DOHH2 (cell line): ENCODE results near the gene MINK1.

Experiments used
- H3F3A ChIP-seq: fragments of 200-600 bp; sonication (generic), shearing (Covaris generic); 2 replicates; pipeline ENCODE4 v1.6.0; 2016; ENCODE audit warnings: antibody characterized with exemption, mild to moderate bottlenecking; ENCODE audit not compliant: control insufficient read depth, insufficient read depth
- H3K27ac ChIP-seq: fragments of 200-600 bp; sonication (generic); 2 replicates; pipeline ENCODE4 v1.5.1; 2014; ENCODE audit warnings: low read depth, mild to moderate bottlenecking, low read length, moderate library complexity
- H3K27me3 ChIP-seq: fragments of 200-600 bp; sonication (generic); 2 replicates; pipeline ENCODE4 v1.6.1; 2014; ENCODE audit warnings: mild to moderate bottlenecking, low read length, mixed read lengths; ENCODE audit not compliant: control insufficient read depth
- H3K36me3 ChIP-seq: fragments of 200-600 bp; sonication (generic); 2 replicates; pipeline ENCODE4 v1.6.1; 2014; ENCODE audit warnings: mild to moderate bottlenecking, low read length, moderate library complexity, mixed read lengths; ENCODE audit not compliant: control insufficient read depth
- H3K4me1 ChIP-seq: fragments of 200-600 bp; sonication (generic); 2 replicates; pipeline ENCODE4 v1.6.1; 2014; ENCODE audit warnings: mild to moderate bottlenecking, low read length, mixed read lengths; ENCODE audit not compliant: control insufficient read depth
- H3K4me2 ChIP-seq: fragments of 200-600 bp; sonication (generic); 2 replicates; pipeline ENCODE4 v1.6.0; 2014; ENCODE audit warnings: mild to moderate bottlenecking, low read length, moderate library complexity
- H3K4me3 ChIP-seq: fragments of 200-600 bp; sonication (generic); 2 replicates; pipeline ENCODE4 v1.5.1; 2014; ENCODE audit warnings: mild to moderate bottlenecking, low read length, mixed read lengths
- H3K79me2 ChIP-seq: fragments of 200-600 bp; sonication (generic); 2 replicates; pipeline ENCODE4 v1.6.1; 2014; ENCODE audit warnings: mild to moderate bottlenecking, low read length, mixed read lengths; ENCODE audit not compliant: control insufficient read depth
- H3K9me2 ChIP-seq: fragments of 200-600 bp; sonication (generic); replicated peaks from 2 replicates; pipeline ENCODE4 v1.6.1; 2014; ENCODE audit warnings: mild to moderate bottlenecking, low read length, mixed read lengths; ENCODE audit not compliant: control insufficient read depth
- H3K9me3 ChIP-seq: fragments of 200-600 bp; sonication (generic); 2 replicates; pipeline ENCODE4 v1.6.1; 2014; ENCODE audit warnings: antibody characterized with exemption, low read length, mixed read lengths; ENCODE audit not compliant: control insufficient read depth, insufficient read depth
- H4K20me1 ChIP-seq: fragments of 200-600 bp; sonication (generic); 2 replicates; pipeline ENCODE4 v1.6.0; 2014; ENCODE audit warnings: low read depth, mild to moderate bottlenecking, antibody characterized with exemption, low read length, moderate library complexity; ENCODE audit not compliant: control insufficient read depth, insufficient read depth
- EZH2phosphoT487 ChIP-seq: fragments of 200-600 bp; sonication (generic); IDR thresholded peaks from 2 replicates; pipeline ENCODE4 v1.6.1; 2017; ENCODE audit warnings: borderline replicate concordance, mild to moderate bottlenecking, antibody characterized with exemption, low read length, moderate library complexity, mixed read lengths
- TF ChIP-seq, protein P1 (sequence below): fragments of 200-600 bp; sonication (generic); IDR thresholded peaks from one replicate; pipeline ENCODE4 v1.5.1; 2014; ENCODE audit warnings: antibody characterized with exemption, mild to moderate bottlenecking, low read depth, low read length; ENCODE audit not compliant: poor library complexity, severe bottlenecking

Gene MINK1

DNA sequence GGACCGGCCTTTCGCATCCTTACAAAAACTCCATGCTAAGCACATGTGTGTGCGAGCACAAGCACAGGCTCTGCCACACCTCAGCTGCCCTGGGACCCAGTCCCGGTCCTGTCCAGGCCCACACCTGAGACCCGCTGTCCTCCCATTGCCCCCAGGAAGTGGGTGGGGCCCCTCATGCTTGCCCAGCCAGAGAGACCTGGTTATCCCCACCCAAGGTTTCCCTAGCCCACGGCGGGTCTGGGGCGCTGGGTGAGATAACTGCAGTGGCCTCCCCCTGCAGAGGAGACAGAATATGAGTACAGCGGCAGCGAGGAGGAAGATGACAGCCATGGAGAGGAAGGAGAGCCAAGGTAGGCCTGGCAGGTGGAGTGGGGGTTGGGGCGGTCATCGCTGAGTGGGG is 53.7 kb downstream of the MINK1 start:
- Histone ChIP-seq H3K27ac (no peak overlapping the region), H4K20me1 (0 out of 2 replicates have a peak, but pooled peaks cover under 1% of the 10 kb centered on the region), H3K4me3 (no peak overlapping the region), H3K27me3 (no peaks in the 10 kb centered on the region), H3K79me2 (no peaks in the 10 kb centered on the region), H3K4me1 (peaks cover 6% of the 10 kb centered on the region), H3K36me3 (peaks cover 42% of the 10 kb centered on the region), H3K9me2 (no peaks in the 10 kb centered on the region), H3K4me2 (no peak overlapping the region), H3K9me3 (no peaks in the 10 kb centered on the region), H3F3A (no peaks in the 10 kb centered on the region)
- no peak for TF ChIP-seq EZH2phosphoT487
- TF ChIP-seq, protein P1, sequence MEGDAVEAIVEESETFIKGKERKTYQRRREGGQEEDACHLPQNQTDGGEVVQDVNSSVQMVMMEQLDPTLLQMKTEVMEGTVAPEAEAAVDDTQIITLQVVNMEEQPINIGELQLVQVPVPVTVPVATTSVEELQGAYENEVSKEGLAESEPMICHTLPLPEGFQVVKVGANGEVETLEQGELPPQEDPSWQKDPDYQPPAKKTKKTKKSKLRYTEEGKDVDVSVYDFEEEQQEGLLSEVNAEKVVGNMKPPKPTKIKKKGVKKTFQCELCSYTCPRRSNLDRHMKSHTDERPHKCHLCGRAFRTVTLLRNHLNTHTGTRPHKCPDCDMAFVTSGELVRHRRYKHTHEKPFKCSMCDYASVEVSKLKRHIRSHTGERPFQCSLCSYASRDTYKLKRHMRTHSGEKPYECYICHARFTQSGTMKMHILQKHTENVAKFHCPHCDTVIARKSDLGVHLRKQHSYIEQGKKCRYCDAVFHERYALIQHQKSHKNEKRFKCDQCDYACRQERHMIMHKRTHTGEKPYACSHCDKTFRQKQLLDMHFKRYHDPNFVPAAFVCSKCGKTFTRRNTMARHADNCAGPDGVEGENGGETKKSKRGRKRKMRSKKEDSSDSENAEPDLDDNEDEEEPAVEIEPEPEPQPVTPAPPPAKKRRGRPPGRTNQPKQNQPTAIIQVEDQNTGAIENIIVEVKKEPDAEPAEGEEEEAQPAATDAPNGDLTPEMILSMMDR = no peak

GRCh38 chr17:4887581-4887980 is 54.4 kb downstream of the MINK1 start:
- Histone ChIP-seq H3K27me3 (no peaks in the 10 kb centered on the region), H3K36me3 (peaks cover 39% of the 10 kb centered on the region)

GRCh38 chr17:4891411-4892410 is 58.6 kb downstream of the MINK1 start:
- Histone ChIP-seq H3K36me3 (peaks cover 42% of the 10 kb centered on the region), H3K4me2 (no peak overlapping the region)
- TF ChIP-seq EZH2phosphoT487 = no peak
- TF ChIP-seq, protein P1 = no peak

More at GRCh38 chr17:4887581-4887980, 54.4 kb downstream of the MINK1 start:
- Histone ChIP-seq H4K20me1 (no peaks in the 10 kb centered on the region), H3K79me2 (no peaks in the 10 kb centered on the region), H3K9me2 (no peaks in the 10 kb centered on the region), H3K9me3 (no peaks in the 10 kb centered on the region), H3K4me2 (no peak overlapping the region), H3K4me1 (no peaks in the 10 kb centered on the region), H3F3A (no peaks in the 10 kb centered on the region), H3K4me3 (no peak overlapping the region), H3K27ac (no peak overlapping the region)
- TF ChIP-seq, protein P1 = no peak
- no peak for TF ChIP-seq EZH2phosphoT487

More at GRCh38 chr17:4891411-4892410, 58.6 kb downstream of the MINK1 start:
- Histone ChIP-seq H3K4me3 (no peak overlapping the region), H3K4me1 (no peaks in the 10 kb centered on the region), H4K20me1 (no peaks in the 10 kb centered on the region), H3K9me2 (no peaks in the 10 kb centered on the region), H3K27me3 (no peaks in the 10 kb centered on the region), H3K79me2 (no peaks in the 10 kb centered on the region), H3K27ac (no peak overlapping the region), H3K9me3 (no peaks in the 10 kb centered on the region), H3F3A (no peaks in the 10 kb centered on the region)
